ENCODE data around the gene SQSTM1.

DNA sequence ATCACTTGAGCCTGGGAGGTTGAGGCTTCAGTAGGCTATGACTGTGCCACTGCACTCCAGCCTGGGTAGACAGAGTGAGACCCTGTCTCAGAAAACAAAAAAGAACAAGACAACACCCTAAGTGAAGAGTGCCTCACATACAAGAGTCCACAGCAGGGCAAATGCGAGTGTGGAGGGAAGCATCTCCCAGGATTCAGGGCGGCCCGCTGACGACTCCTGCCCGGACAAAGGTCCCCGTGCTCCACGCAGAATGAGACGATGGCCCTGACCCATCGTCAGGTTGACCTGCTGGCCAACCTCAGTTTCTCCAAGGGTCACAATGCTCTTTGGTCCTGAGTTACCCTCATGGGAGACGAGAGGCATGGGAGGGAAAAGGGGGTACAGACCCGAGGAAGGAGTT lies 19.6 kb downstream of the SQSTM1 start:
- no peak for TF ChIP-seq POLR2A (IDR thresholded peaks at IDR 0.05)
- TF ChIP-seq, protein P1, sequence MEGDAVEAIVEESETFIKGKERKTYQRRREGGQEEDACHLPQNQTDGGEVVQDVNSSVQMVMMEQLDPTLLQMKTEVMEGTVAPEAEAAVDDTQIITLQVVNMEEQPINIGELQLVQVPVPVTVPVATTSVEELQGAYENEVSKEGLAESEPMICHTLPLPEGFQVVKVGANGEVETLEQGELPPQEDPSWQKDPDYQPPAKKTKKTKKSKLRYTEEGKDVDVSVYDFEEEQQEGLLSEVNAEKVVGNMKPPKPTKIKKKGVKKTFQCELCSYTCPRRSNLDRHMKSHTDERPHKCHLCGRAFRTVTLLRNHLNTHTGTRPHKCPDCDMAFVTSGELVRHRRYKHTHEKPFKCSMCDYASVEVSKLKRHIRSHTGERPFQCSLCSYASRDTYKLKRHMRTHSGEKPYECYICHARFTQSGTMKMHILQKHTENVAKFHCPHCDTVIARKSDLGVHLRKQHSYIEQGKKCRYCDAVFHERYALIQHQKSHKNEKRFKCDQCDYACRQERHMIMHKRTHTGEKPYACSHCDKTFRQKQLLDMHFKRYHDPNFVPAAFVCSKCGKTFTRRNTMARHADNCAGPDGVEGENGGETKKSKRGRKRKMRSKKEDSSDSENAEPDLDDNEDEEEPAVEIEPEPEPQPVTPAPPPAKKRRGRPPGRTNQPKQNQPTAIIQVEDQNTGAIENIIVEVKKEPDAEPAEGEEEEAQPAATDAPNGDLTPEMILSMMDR (IDR thresholded peaks at IDR 0.05), result no peak

All from body of pancreas (tissue), 4 donors.